ENCODE results near the gene FBXW10.
"Not testable (repeated sequence)": the region's sequence is repeated elsewhere in the genome, so short reads cannot be mapped to it uniquely, and the experiment has no call there.

DNA sequence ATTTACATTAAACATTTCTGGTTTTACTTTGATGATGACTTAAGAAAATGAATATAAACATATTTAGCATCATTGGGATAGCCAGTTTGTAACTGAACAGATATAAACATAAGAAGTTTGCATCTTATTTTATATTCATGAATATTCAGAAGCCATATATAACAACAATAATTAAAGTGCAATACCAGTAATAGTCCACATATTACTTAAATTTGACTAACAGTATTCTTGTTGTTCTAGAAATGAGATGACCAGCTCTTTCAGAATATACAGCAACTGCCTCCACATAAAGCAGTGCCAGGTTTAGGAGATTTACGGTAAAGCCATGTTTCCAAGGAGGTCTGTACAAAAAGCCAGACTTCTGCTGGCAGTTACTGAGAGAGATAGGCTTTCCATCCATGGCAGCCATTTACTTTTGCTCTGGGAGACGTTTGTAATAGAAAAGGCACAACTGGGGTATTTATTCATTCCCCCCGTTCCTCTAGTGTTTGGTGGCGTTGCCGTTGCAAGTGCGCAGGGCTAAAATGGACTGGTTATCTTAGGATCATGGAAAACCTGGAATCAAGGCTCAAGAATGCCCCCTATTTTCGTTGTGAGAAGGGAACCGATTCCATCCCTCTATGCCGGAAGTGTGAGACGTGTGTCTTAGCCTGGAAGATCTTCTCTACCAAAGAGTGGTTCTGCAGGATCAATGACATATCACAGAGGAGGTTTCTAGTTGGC, at the start of gene FBXW10:
- TF ChIP-seq, protein P1, sequence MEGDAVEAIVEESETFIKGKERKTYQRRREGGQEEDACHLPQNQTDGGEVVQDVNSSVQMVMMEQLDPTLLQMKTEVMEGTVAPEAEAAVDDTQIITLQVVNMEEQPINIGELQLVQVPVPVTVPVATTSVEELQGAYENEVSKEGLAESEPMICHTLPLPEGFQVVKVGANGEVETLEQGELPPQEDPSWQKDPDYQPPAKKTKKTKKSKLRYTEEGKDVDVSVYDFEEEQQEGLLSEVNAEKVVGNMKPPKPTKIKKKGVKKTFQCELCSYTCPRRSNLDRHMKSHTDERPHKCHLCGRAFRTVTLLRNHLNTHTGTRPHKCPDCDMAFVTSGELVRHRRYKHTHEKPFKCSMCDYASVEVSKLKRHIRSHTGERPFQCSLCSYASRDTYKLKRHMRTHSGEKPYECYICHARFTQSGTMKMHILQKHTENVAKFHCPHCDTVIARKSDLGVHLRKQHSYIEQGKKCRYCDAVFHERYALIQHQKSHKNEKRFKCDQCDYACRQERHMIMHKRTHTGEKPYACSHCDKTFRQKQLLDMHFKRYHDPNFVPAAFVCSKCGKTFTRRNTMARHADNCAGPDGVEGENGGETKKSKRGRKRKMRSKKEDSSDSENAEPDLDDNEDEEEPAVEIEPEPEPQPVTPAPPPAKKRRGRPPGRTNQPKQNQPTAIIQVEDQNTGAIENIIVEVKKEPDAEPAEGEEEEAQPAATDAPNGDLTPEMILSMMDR (IDR thresholded peaks at IDR 0.05; ENCODE audit: low read depth, low read length): not testable (repeated sequence)
- TF ChIP-seq EZH2phosphoT487 (IDR thresholded peaks at IDR 0.05; ENCODE audit: low read depth): not testable (repeated sequence)
